Measurements from ENCODE around the gene SLC25A29. TPM values are rescaled to one million over a fixed set of nuclear protein-coding genes. Genes with fewer than 3 reads are reported as not detected.
"Not testable (repeated sequence)": the region's sequence is repeated elsewhere in the genome, so short reads cannot be mapped to it uniquely, and the experiment has no call there.

SLC25A29 gene
- total RNA-seq, 2 experiments from 2014 or later = 1.5 to 2.2 TPM

- H3K27me3 Mint-ChIP-seq = peaks cover 11% of the 10 kb centered on the region
- no peak for DNase-seq
- H3K4me3 Mint-ChIP-seq = no peak overlapping the region
- H3K4me1 Mint-ChIP-seq = peaks cover 4% of the 10 kb centered on the region
- no peaks in the 10 kb centered on the region for H3K36me3 Mint-ChIP-seq (ENCODE audit: low read depth)
- H3K27ac Mint-ChIP-seq = no peak overlapping the region
- CTCF ChIA-PET = interaction anchor here (1.1 kb wide), 1 partner anchor 63 kb away, joined by 3 read pairs; no protein-coding TSS in a partner anchor
- no peaks in the 10 kb centered on the region for H3K9me3 Mint-ChIP-seq
- POLR2A ChIA-PET = no interaction called here
Observed at GRCh38 chr14:100314724-100315123, 8.5 kb upstream of the SLC25A29 start.

GRCh38 chr14:100313464-100314230 is 7.4 kb upstream of the SLC25A29 start:
- Mint-ChIP-seq H3K4me1 (peaks cover 4% of the 10 kb centered on the region), H3K36me3 (ENCODE audit: low read depth) (no peaks in the 10 kb centered on the region), H3K9me3 (no peaks in the 10 kb centered on the region), H3K27ac (no peak overlapping the region), H3K4me3 (no peak overlapping the region), H3K27me3 (peaks cover 17% of the 10 kb centered on the region)
- ChIA-PET POLR2A (no interaction called here), CTCF (interaction anchor here (0.6 to 1.3 kb wide), 3 partner anchors 50 to 342 kb away, joined by 3 read pairs; no protein-coding TSS in a partner anchor)
- no peak for DNase-seq

- Mint-ChIP-seq H3K4me1 (peaks cover 3% of the 10 kb centered on the region), H3K27ac (no peak overlapping the region), H3K9me3 (no peaks in the 10 kb centered on the region), H3K4me3 (no peak overlapping the region), H3K36me3 (ENCODE audit: low read depth) (no peaks in the 10 kb centered on the region), H3K27me3 (peaks cover 24% of the 10 kb centered on the region)
- no peak for DNase-seq
- CTCF ChIA-PET = interaction anchor here (0.8 to 1.3 kb wide), 3 partner anchors 18 to 51 kb away, joined by 3 read pairs; no protein-coding TSS in a partner anchor
- POLR2A ChIA-PET = no interaction called here
Observed at GRCh38 chr14:100312877-100313400, 6.7 kb upstream of the SLC25A29 start.

GRCh38 chr14:100312110-100312876 is 6.0 kb upstream of the SLC25A29 start:
- H3K27ac Mint-ChIP-seq = peak overlapping the region; percentile 42

GRCh38 chr14:100309028-100309737 is 2.9 kb upstream of the SLC25A29 start:
- Mint-ChIP-seq H3K36me3 (ENCODE audit: low read depth) (peaks cover 4% of the 10 kb centered on the region), H3K27me3 (peaks cover 44% of the 10 kb centered on the region), H3K27ac (no peak overlapping the region), H3K4me3 (no peak overlapping the region), H3K4me1 (peaks cover 16% of the 10 kb centered on the region), H3K9me3 (no peaks in the 10 kb centered on the region)
- ChIA-PET CTCF (interaction anchor here (0.6 to 1.5 kb wide), 5 partner anchors 10 to 117 kb away, joined by 3 to 7 read pairs (median 4); no protein-coding TSS in a partner anchor), POLR2A (no interaction called here)
- no peak for DNase-seq

More at GRCh38 chr14:100312110-100312876, 6.0 kb upstream of the SLC25A29 start:
- DNase-seq; H3K9me3 Mint-ChIP-seq; H3K36me3 Mint-ChIP-seq (ENCODE audit: low read depth); H3K4me3 Mint-ChIP-seq; POLR2A ChIA-PET; H3K4me1 Mint-ChIP-seq: not testable (repeated sequence)
- peaks cover 30% of the 10 kb centered on the region for H3K27me3 Mint-ChIP-seq
- CTCF ChIA-PET = interaction anchor here (0.8 to 1.0 kb wide), 2 partner anchors 17 to 49 kb away, joined by 3 read pairs; no protein-coding TSS in a partner anchor

DNA sequence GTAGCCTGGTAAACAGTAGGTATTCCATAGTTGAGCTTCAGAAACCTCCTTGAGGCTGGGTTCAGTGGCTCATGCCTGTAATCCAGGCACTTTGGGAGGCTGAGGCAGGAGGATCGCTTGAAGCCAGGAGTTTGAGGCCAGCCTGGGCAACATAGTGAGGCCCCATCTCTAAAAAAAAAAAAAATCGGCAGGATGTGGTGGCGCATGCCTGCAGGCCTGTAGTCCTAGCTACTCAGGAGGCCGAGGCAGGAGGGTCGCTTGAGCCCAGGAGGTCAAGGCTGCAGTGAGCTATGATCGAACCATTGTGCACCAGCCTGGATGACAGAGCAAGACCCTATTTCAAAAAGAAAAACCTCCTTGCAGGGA is 2.2 kb upstream of the SLC25A29 start:
- CTCF ChIA-PET = interaction anchor here (0.6 to 0.9 kb wide), 4 partner anchors 11 to 45 kb away, joined by 3 to 5 read pairs (median 4); no protein-coding TSS in a partner anchor
- H3K4me3 Mint-ChIP-seq; POLR2A ChIA-PET; H3K9me3 Mint-ChIP-seq; H3K27ac Mint-ChIP-seq; H3K36me3 Mint-ChIP-seq (ENCODE audit: low read depth); DNase-seq: not testable (repeated sequence)
- H3K4me1 Mint-ChIP-seq = peaks cover 16% of the 10 kb centered on the region
- peaks cover 44% of the 10 kb centered on the region for H3K27me3 Mint-ChIP-seq

DNA sequence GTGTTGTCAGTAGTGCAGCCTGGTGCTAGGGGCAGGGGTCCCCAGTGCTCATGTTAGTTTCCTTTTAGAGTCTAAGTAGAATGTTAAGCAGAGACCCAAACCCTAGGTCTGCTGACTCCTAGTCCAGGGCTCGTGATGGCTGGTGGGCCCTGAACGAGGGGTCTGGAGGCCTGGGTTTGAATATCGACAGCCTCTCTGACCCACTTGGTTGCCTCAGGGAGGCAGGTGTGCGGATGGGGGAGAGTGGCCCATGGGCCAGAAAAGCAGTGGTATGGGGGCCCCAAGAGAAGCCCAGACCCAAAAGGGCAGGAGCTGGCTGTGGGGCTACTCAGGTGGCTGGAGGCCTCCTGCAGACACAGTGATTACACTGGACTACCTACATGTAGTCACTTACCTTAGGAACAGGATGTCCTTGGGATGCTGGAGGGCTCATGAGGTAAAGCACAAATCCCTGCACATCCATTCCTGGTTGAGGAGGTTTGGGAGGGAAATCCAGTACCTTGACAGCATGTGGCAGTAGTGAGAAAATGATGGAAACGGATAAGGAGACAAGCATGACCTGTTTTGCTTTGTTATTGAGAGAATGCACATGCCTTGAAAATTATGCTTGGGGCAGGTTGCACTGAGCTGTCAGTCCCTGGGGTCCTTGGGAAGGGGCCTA is 1.7 kb upstream of the SLC25A29 start:
- CTCF ChIA-PET = interaction anchor here (0.6 to 0.9 kb wide), 3 partner anchors 12 to 45 kb away, joined by 3 to 5 read pairs (median 3); no protein-coding TSS in a partner anchor
- Mint-ChIP-seq H3K4me1 (peaks cover 16% of the 10 kb centered on the region), H3K9me3 (no peaks in the 10 kb centered on the region), H3K36me3 (ENCODE audit: low read depth) (peaks cover 4% of the 10 kb centered on the region), H3K27ac (peak overlapping the region; percentile 63), H3K27me3 (peaks cover 44% of the 10 kb centered on the region), H3K4me3 (peak overlapping the region; percentile 65)
- POLR2A ChIA-PET = no interaction called here
- DNase-seq = no peak

GRCh38 chr14:100306998-100307765 is 938 bp upstream of the SLC25A29 start:
- DNase-seq = no peak
- CTCF ChIA-PET = interaction anchor here (1.1 kb wide), 1 partner anchor 9 kb away, joined by 4 read pairs; no protein-coding TSS in a partner anchor
- POLR2A ChIA-PET = no interaction called here
- no peak overlapping the region for H3K27ac Mint-ChIP-seq
- H3K27me3 Mint-ChIP-seq = peaks cover 41% of the 10 kb centered on the region
- H3K4me3 Mint-ChIP-seq = peak overlapping the region; percentile 65
- peaks cover 16% of the 10 kb centered on the region for H3K4me1 Mint-ChIP-seq
- H3K9me3 Mint-ChIP-seq = no peaks in the 10 kb centered on the region
- H3K36me3 Mint-ChIP-seq (ENCODE audit: low read depth) = peaks cover 4% of the 10 kb centered on the region

GRCh38 chr14:100305324-100306100 is 732 bp downstream of the SLC25A29 start:
- DNase-seq = peak; percentile 24
- Mint-ChIP-seq H3K36me3 (ENCODE audit: low read depth) (peaks cover 4% of the 10 kb centered on the region), H3K27me3 (peaks cover 33% of the 10 kb centered on the region), H3K9me3 (no peaks in the 10 kb centered on the region), H3K4me1 (peaks cover 16% of the 10 kb centered on the region), H3K27ac (no peak overlapping the region), H3K4me3 (peak overlapping the region; percentile 70)
- CTCF ChIA-PET = interaction anchor here (1.0 to 1.3 kb wide), 4 partner anchors 10 to 70 kb away, joined by 3 to 4 read pairs (median 3); a partner anchor contains a TSS
- POLR2A ChIA-PET = no interaction called here

DNA sequence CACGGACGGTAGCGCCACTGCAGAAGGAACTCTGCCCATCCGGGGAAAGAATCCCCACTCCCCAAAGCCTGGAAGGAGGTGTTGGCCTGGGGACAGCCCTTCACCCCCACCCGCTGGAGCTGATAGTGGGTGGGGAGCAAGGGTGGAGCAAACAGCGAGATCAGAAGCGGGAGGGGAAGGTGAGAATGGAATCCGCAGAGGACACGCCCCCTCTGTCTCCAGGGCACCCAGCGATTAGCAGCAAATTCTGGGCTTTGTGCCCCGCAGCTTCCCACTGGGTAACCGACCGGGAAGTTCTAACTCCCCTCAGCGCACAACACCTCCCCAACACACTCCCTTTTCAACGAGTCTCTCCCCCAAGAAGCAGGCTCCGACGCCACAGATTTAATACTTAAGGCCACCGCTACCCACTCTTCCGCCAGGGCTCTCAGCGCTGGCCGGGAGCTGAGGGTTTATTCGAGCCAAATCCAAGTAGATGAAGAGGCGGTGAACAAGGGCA is 1.4 kb downstream of the SLC25A29 start:
- no peak for DNase-seq
- H3K27me3 Mint-ChIP-seq = peaks cover 33% of the 10 kb centered on the region
- no peak overlapping the region for H3K27ac Mint-ChIP-seq
- H3K4me1 Mint-ChIP-seq = peaks cover 16% of the 10 kb centered on the region
- no peaks in the 10 kb centered on the region for H3K9me3 Mint-ChIP-seq
- H3K36me3 Mint-ChIP-seq (ENCODE audit: low read depth) = peaks cover 4% of the 10 kb centered on the region
- POLR2A ChIA-PET = no interaction called here
- CTCF ChIA-PET = interaction anchor here (1.0 to 1.3 kb wide), 4 partner anchors 9 to 70 kb away, joined by 3 to 4 read pairs (median 3); a partner anchor contains a TSS
- H3K4me3 Mint-ChIP-seq = peak overlapping the region; percentile 70

GRCh38 chr14:100303925-100304324 is 2.3 kb downstream of the SLC25A29 start:
- ChIA-PET CTCF (interaction anchor here (0.7 to 1.3 kb wide), 4 partner anchors 9 to 73 kb away, joined by 3 to 4 read pairs (median 4); no protein-coding TSS in a partner anchor), POLR2A (no interaction called here)

More at GRCh38 chr14:100303925-100304324, 2.3 kb downstream of the SLC25A29 start:
- no peak overlapping the region for H3K4me3 Mint-ChIP-seq
- peaks cover 4% of the 10 kb centered on the region for H3K36me3 Mint-ChIP-seq (ENCODE audit: low read depth)
- no peak for DNase-seq
- H3K9me3 Mint-ChIP-seq = no peaks in the 10 kb centered on the region
- peaks cover 16% of the 10 kb centered on the region for H3K4me1 Mint-ChIP-seq
- peaks cover 30% of the 10 kb centered on the region for H3K27me3 Mint-ChIP-seq
- H3K27ac Mint-ChIP-seq = no peak overlapping the region
